OCI-M1 (cell line): Measurements from ENCODE around the gene ZFP36L2.
A peak's percentile ranks its signal among the peaks of the same experiment; 100 is the strongest.

Source experiments
- DNase-seq: peaks from one replicate; lab custom pipeline; 2025; lab: John Stamatoyannopoulos, UW

ZFP36L2 gene

GRCh38 chr2:43186321-43186678, 40.1 kb downstream of the ZFP36L2 start:
- DNase-seq: no peak

DNA sequence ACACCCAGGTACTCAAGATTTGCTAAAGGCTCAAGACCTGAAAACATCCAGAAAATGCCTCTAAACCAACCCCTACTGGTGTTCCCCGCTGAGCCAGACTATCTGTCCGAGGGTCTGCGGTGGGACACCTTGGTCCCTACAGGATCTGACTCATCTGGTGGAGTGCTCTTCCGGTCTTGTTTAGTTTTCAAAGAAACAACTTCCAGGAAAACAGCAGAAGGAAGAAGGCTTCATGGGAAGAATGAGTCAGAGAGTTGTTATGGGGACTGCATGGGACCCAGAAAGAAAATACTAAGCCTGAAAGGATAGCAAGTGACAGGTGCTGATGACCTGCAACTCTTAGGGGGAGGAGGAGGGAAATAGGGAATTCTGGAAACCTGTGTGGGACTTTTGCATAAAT, 41.3 kb downstream of the ZFP36L2 start:
- no peak for DNase-seq

- no peak for DNase-seq
These were observed 42.0 kb downstream of the ZFP36L2 start for GRCh38 chr2:43184339-43184895.

DNA sequence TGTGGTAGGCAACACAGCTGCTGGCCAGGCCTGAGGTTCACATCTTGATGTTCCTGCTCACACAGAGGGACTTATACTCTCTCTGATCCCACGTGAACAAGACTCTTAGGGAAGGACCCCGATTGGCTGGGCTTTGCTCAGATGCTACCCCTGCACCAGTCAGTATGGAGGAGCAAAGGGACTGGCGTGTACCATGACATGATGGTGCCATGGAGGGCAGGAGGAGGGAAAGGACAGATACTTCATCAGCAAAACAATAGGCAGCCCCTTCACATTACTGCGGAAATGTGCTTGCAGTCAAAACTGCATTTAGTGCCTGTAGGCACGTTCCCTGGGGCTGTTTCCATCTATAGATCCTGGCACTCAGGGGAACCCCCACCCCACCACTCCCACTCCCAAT, 42.7 kb downstream of the ZFP36L2 start:
- no peak for DNase-seq

DNA sequence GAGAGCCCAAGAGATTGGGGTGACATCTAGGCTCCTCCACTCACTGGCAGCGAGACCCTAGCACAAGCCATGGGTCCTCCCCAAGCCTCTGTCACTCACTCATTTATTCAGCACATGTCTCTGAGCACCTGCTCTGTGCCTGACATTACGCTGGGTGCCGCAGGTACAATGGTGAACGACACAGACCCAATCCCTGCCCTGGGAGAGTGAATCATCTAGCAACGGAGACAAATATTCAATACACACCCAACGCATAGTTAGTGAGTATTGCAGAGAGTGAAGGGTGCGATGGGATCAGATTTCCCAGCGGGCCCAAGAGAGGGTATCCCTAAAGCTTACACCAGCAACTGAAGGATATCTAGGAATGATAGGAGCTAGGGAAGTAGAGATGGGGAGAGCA, 45.5 kb downstream of the ZFP36L2 start:
- DNase-seq: no peak

DNA sequence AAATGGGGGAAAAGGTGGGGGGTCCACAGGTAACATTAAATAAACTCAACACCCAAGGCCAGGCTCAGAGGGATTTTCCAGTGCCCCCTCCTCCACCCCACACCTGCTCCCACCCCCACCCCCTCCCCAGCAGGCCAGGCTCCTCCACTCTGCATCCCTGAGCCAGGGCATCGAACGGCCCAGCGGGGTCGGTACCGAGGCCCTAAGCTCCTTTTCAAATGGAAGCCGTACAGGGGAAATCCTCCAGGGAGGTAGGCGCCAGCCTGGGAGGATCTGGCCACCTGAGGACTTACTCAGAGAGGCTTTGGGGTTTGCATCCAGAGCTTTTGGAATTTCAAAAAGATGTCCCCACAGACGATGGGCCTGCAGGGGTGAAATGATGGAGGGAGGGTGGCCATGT, 46.5 kb downstream of the ZFP36L2 start:
- no peak for DNase-seq

- peak; percentile 98 for DNase-seq
These were observed 47.5 kb downstream of the ZFP36L2 start for GRCh38 chr2:43178602-43179542.

DNA sequence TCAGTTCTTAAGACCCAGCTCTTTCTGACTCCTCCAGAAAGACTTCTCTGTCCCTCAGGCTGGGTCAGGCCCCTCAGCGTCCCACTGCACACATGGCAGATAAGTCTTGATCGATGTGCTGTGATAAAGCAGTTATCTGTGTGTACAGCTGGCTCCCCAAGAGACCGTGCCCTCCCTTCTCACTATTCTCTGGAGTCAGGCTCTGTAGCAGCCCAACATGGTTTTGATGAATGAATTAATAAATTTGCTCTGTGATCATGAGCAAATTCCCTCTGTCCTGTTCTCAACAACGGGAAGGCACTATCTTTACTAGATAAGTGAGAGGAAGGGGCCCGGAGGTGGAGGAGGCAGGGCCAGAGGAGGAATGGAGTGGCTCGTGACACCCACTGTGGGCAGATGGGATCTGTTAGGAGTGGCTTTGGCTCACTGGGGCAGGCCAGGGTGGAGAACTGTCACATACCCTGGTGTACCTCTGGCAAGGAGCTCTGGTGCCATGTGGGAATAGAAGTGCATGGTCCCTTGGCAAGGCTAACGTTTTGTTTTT, 48.3 kb downstream of the ZFP36L2 start:
- peak; percentile 93 for DNase-seq

- no peak for DNase-seq
These were observed 50.0 kb downstream of the ZFP36L2 start for GRCh38 chr2:43176449-43176848.

DNA sequence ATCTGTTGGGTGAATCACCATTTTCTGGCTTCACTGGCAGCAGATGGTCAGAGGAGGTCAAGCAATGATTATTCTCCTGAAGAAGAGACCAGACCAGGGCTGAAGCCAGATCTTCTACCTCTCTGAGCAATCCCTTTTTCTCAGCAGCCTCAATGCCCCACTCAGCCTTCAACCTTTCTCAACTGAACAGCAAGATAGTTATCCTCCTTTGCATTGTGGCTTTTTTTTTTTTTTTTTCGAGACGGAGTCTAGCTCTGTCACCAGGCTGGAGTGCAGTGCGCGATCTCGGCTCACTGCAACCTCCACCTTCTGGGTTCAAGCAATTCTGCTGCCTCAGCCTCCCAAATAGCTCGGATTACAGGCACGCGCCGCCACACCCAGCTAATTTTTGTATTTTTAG, 50.5 kb downstream of the ZFP36L2 start:
- no peak for DNase-seq

- DNase-seq: peak; percentile 79
These were observed 51.4 kb downstream of the ZFP36L2 start for GRCh38 chr2:43175020-43175441.

DNA sequence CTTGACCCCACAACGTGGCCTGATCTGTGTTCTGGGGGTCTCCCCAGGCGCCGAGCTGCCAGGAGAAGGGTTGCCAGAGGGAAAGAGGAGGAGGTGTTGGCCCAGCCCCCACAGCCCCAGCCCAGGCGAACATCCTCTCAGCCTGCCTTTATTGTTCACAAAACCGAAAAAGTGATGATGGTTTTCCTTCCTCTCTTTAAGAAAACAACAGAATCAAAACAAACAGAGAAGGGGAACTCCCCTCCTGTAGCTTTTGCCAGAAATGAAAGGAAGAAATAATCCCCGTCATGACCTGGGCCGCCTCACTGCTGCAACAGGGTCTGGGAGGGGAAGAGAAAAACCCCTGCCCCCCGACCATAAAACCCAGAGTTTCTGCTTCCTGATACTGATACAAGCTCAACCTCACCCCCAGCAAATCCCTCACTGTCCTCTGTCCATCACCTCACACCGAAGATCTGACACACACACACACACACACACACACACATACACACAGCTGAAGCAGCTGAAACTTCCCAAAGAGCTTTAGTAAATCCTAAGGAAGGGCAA, 52.0 kb downstream of the ZFP36L2 start:
- DNase-seq: no peak
